H1 (cell line): Measurements from ENCODE around the gene CNIH3. TPM values are rescaled to one million over a fixed set of nuclear protein-coding genes. Genes with fewer than 3 reads are reported as not detected.

Experiments used
- CTCF ChIA-PET: fragments of 300-600 bp; sonication (Branson Sonifier 250); formaldehyde crosslinking; loops from one replicate; lab custom pipeline; 2021; ENCODE audit not compliant: partially characterized antibody; lab: Charles Lee
- POLR2A ChIA-PET: fragments of 300-600 bp; sonication (Branson Sonifier 250); formaldehyde crosslinking; loops from one replicate; lab custom pipeline; 2021; ENCODE audit warnings: inconsistent platforms; ENCODE audit not compliant: partially characterized antibody; lab: Charles Lee
- DNase-seq, 2 experiments: peaks; one replicate each; pipeline versions ENCODE4 v3.0.0 to v3.0.0-alpha.2; 2010 to 2022; ENCODE audit warnings: low spot score in 2 of 2, low read depth in 1 of 2, mixed read lengths in 1 of 2
- FAIRE-seq: peaks from 2 replicates; lab custom pipeline; 2011; peaks lifted over from hg19 to GRCh38; lab: Jason Lieb, UNC
- H2AFZ ChIP-seq: 2 replicates; pipeline ENCODE4 v1.8.1; 2012; ENCODE audit warnings: low read length, inconsistent platforms
- H2AK5ac ChIP-seq: 2 replicates; pipeline ENCODE4 v1.6.1; 2013; ENCODE audit warnings: low read depth, low read length
- H2BK120ac ChIP-seq: replicated peaks from 2 replicates; pipeline ENCODE3; 2013; ENCODE audit warnings: low read depth, low read length, inconsistent platforms
- H2BK12ac ChIP-seq: 2 replicates; pipeline ENCODE4 v1.6.1; 2013; ENCODE audit warnings: low read depth, low read length
- H2BK15ac ChIP-seq: 2 replicates; pipeline ENCODE4 v1.6.1; 2013; ENCODE audit warnings: low read length
- H2BK20ac ChIP-seq: 2 replicates; pipeline ENCODE4 v1.6.1; 2013; ENCODE audit warnings: low read length
- H2BK5ac ChIP-seq: 2 replicates; pipeline ENCODE4 v1.6.1; 2013; ENCODE audit warnings: low read depth, low read length
- H3K14ac ChIP-seq: 2 replicates; pipeline ENCODE4 v1.6.1; 2013; ENCODE audit warnings: inconsistent platforms; ENCODE audit not compliant: insufficient read length
- H3K18ac ChIP-seq: 2 replicates; pipeline ENCODE4 v1.6.1; 2013; ENCODE audit warnings: low read length; ENCODE audit errors: extremely low read depth
- H3K23ac ChIP-seq: 2 replicates; pipeline ENCODE4 v1.6.1; 2013; ENCODE audit warnings: inconsistent platforms; ENCODE audit not compliant: insufficient read length
- H3K23me2 ChIP-seq: 2 replicates; pipeline ENCODE4 v1.6.1; 2013; ENCODE audit warnings: low read depth, low read length
- H3K27ac ChIP-seq: 2 replicates; pipeline ENCODE4 v1.6.1; 2011; ENCODE audit warnings: low read depth, low read length, inconsistent platforms
- H3K27me3 ChIP-seq, 4 experiments: replicated peaks in 1 of 4; 1 replicate in 1 of 4; 2 replicates in 3 of 4; pipeline versions ENCODE4 v1.6.1 to v1.8.1; 2011 to 2013; ENCODE audit warnings: low read length in 3 of 4, mild to moderate bottlenecking in 3 of 4, inconsistent platforms in 2 of 4, mixed read lengths in 2 of 4, moderate library complexity in 1 of 4; ENCODE audit not compliant: control insufficient read depth in 3 of 4, insufficient read depth in 3 of 4; ENCODE audit errors: extremely low read depth in 1 of 4
- H3K36me3 ChIP-seq, 4 experiments: 2 replicates each; pipeline versions ENCODE4 v1.6.1 to v1.8.1; 2011 to 2013; ENCODE audit warnings: mild to moderate bottlenecking in 4 of 4, low read length in 3 of 4, moderate library complexity in 2 of 4, control low read depth in 1 of 4, inconsistent platforms in 1 of 4; ENCODE audit not compliant: insufficient read depth in 4 of 4, control insufficient read depth in 2 of 4
- H3K4ac ChIP-seq: replicated peaks from 2 replicates; pipeline ENCODE3; 2013; ENCODE audit warnings: low read length, low read depth, mixed read lengths, inconsistent platforms; ENCODE audit not compliant: insufficient read length
- H3K4me1 ChIP-seq, 4 experiments: replicated peaks in 1 of 4; 1 replicate in 1 of 4; 2 replicates in 3 of 4; pipeline versions ENCODE4 v1.6.1 to v1.8.1; 2011 to 2013; ENCODE audit warnings: low read length in 3 of 4, inconsistent platforms in 2 of 4, mixed read lengths in 1 of 4; ENCODE audit not compliant: insufficient read depth in 4 of 4, control insufficient read depth in 3 of 4
- H3K4me2 ChIP-seq, 2 experiments: 2 replicates each; pipeline versions ENCODE4 v1.6.1 to v1.8.1; 2011 to 2013; ENCODE audit warnings: low read depth in 2 of 2, low read length in 2 of 2, control low read depth in 1 of 2, inconsistent platforms in 1 of 2, mild to moderate bottlenecking in 1 of 2; ENCODE audit not compliant: insufficient read depth in 1 of 2
- H3K4me3 ChIP-seq, 4 experiments: fragments of 200-600, 300-600 bp in 1 of 4; sonication (generic), shearing (Covaris generic), sonication (Bioruptor Twin) in 1 of 4; 2 replicates each; pipeline versions ENCODE4 v1.5.1 to v1.8.1; 2011 to 2016; ENCODE audit warnings: low read length in 4 of 4, low read depth in 3 of 4, control low read depth in 2 of 4, inconsistent platforms in 2 of 4, mild to moderate bottlenecking in 2 of 4, mixed read lengths in 1 of 4, moderate library complexity in 1 of 4; ENCODE audit not compliant: insufficient read depth in 2 of 4; ENCODE audit errors: extremely low read depth in 1 of 4
- H3K56ac ChIP-seq: replicated peaks from 2 replicates; pipeline ENCODE3; 2013; ENCODE audit warnings: low read depth, mild to moderate bottlenecking, mixed read lengths, low read length, inconsistent platforms; ENCODE audit not compliant: insufficient read length
- H3K79me1 ChIP-seq: 2 replicates; pipeline ENCODE4 v1.6.1; 2013; ENCODE audit warnings: low read depth, low read length, control low read depth
- H3K79me2 ChIP-seq, 2 experiments: 2 replicates each; pipeline versions ENCODE4 v1.6.1 to v1.8.1; 2012 to 2013; ENCODE audit warnings: low read length in 2 of 2, mild to moderate bottlenecking in 2 of 2, inconsistent platforms in 1 of 2; ENCODE audit not compliant: insufficient read depth in 2 of 2, control insufficient read depth in 1 of 2
- H3K9ac ChIP-seq, 4 experiments: replicated peaks in 1 of 4; 1 replicate in 1 of 4; 2 replicates in 3 of 4; pipeline versions ENCODE4 v1.6.1 to v1.8.1; 2011 to 2013; ENCODE audit warnings: low read depth in 3 of 4, low read length in 3 of 4, control low read depth in 2 of 4, mild to moderate bottlenecking in 2 of 4, moderate library complexity in 2 of 4, inconsistent platforms in 1 of 4; ENCODE audit errors: extremely low read depth in 1 of 4
- H3K9me3 ChIP-seq, 2 experiments: 2 replicates each; pipeline versions ENCODE4 v1.6.1 to v1.8.1; 2012 to 2013; ENCODE audit warnings: mild to moderate bottlenecking in 2 of 2, moderate library complexity in 2 of 2, control low read depth in 1 of 2, inconsistent platforms in 1 of 2, low read depth in 1 of 2, low read length in 1 of 2, mixed read lengths in 1 of 2; ENCODE audit not compliant: insufficient read depth in 2 of 2
- H4K20me1 ChIP-seq, 2 experiments: replicated peaks in 1 of 2; 2 replicates each; pipeline versions ENCODE3 to v1.8.1; 2011 to 2013; ENCODE audit warnings: inconsistent platforms in 2 of 2, low read length in 2 of 2, mild to moderate bottlenecking in 1 of 2; ENCODE audit not compliant: insufficient read depth in 2 of 2, control insufficient read depth in 1 of 2
- H4K5ac ChIP-seq: 2 replicates; pipeline ENCODE4 v1.6.1; 2013; ENCODE audit warnings: low read length, low read depth, mixed read lengths, inconsistent platforms; ENCODE audit not compliant: insufficient read length
- H4K8ac ChIP-seq: 2 replicates; pipeline ENCODE4 v1.8.0; 2013; ENCODE audit warnings: mild to moderate bottlenecking, moderate library complexity, low read length, inconsistent platforms; ENCODE audit not compliant: insufficient read depth; ENCODE audit errors: extremely low read depth
- H4K91ac ChIP-seq: replicated peaks from 2 replicates; pipeline ENCODE3; 2013; ENCODE audit warnings: low read length, mixed read lengths, inconsistent platforms; ENCODE audit not compliant: insufficient read length
- KDM1A ChIP-seq: fragments of 200-600, 300-600 bp; sonication (generic); IDR thresholded peaks from 2 replicates; pipeline ENCODE4 v1.7.1; 2016; ENCODE audit warnings: mild to moderate bottlenecking, low read length, borderline replicate concordance
- RBBP5 ChIP-seq: IDR thresholded peaks from 2 replicates; pipeline ENCODE4 v1.7.1; 2012; ENCODE audit warnings: low read depth, mild to moderate bottlenecking, inconsistent platforms, low read length, moderate library complexity, borderline replicate concordance
- SP4 ChIP-seq: IDR thresholded peaks from 2 replicates; pipeline ENCODE4 v1.6.1; 2012; ENCODE audit warnings: low read length, inconsistent platforms
- WGBS, 2 experiments: shearing (Covaris generic) in 1 of 2; methylation state at CpG; one replicate each; pipeline versions ENCODE4 v1.1.6 to v1.1.7; 2013 to 2015; ENCODE audit warnings: low lambda C conversion rate in 2 of 2, mixed read lengths in 2 of 2, inconsistent platforms in 1 of 2, low coverage in 1 of 2, missing lambda C conversion rate in 1 of 2; ENCODE audit not compliant: insufficient replicate concordance in 2 of 2, insufficient coverage in 1 of 2, insufficient read length in 1 of 2; ENCODE audit errors: extremely low coverage in 1 of 2, missing lambda C conversion rate in 1 of 2; 5-methylcytosine and 5-hydroxymethylcytosine counted together
- polyA plus RNA-seq, 7 experiments: library from polyadenylated mRNA; depleted of rRNA in 3 of 7; stranded (reverse) in 5 of 7; unstranded in 2 of 7; fragments of >200 nt in 5 of 7; fragments of 200-250 nt in 2 of 7; gene quantifications; 1 replicate in 5 of 7; 2 replicates in 1 of 7; 4 replicates in 1 of 7; pipeline versions ENCODE4 v1.2.1 to v1.2.3, GENCODE V29; 2011 to 2013; ENCODE audit warnings: missing spikeins in 2 of 7, mixed read lengths in 2 of 7
- total RNA-seq: library from RNA; stranded (reverse); fragmentation: NEBNext Ultra II Directional; extraction: Animal tissue kit (Norgen Biotek cat#: 25700); gene quantifications from 2 replicates; pipeline ENCODE4 v1.2.1, GENCODE V29; 2021

Gene CNIH3
- total and polyA plus RNA-seq, 2 of the 8 experiments (the other 6 are each of a cell fraction or from before 2014, with no cell fraction given): 3.7 to 5.6 TPM

DNA sequence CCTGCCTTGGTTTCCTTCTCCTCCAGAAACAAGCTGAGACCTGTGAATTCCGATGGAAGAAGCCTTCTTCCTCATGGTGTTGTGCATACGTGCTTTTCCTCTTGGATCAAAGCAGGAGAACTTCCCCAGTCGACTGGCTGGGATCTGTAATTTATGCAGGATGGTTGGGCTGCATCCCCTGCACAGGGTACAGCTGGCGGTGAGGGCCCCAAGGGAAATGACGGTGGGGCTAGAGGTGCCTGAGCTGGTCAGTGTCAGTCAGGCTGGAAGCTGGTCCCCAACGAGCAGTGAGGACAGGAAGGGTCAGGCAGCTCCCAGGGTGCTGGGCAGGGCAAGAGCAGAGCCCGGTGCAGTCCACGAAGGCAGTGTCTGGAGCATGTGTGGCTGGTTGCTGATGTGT lies 106.7 kb downstream of the CNIH3 start:
- Histone ChIP-seq H3K4me2 (no peak overlapping the region), H2BK12ac (no peak overlapping the region), H3K18ac (no peak overlapping the region), H3K9me3 (no peaks in the 10 kb centered on the region), H2BK20ac (no peak overlapping the region), H4K91ac (no peak overlapping the region), H2BK120ac (no peak overlapping the region), H3K23ac (no peak overlapping the region), H3K4me3 (no peak overlapping the region), H4K8ac (no peak overlapping the region), H3K79me2 (no peaks in the 10 kb centered on the region), H3K23me2 (no peaks in the 10 kb centered on the region), H3K36me3 (no peaks in the 10 kb centered on the region), H3K56ac (no peak overlapping the region), H3K14ac (no peak overlapping the region), H3K4me1 (0 out of 7 replicates have a peak, but pooled peaks cover 0 to 3% (median 0%) of the 10 kb centered on the region in 4 experiments), H4K5ac (no peak overlapping the region), H2AK5ac (peak overlapping the region; percentile 13; the same call in 1 of the 2 replicates), H3K4ac (no peak overlapping the region), H3K27me3 (no peaks in the 10 kb centered on the region), H2BK5ac (no peak overlapping the region), H2AFZ (no peak overlapping the region), H4K20me1 (no peaks in the 10 kb centered on the region), H2BK15ac (no peak overlapping the region; the same call in 1 of the 2 replicates), H3K9ac (no peak overlapping the region), H3K79me1 (no peaks in the 10 kb centered on the region), H3K27ac (no peak overlapping the region)
- DNase-seq (no peak), FAIRE-seq (no peak)
- ChIA-PET POLR2A (no interaction called here), CTCF (interaction anchor here (1.1 kb wide), 1 partner anchor 11 kb away, joined by 4 read pairs; no protein-coding TSS in a partner anchor)
- WGBS, 2 experiments: 96% methylated on average over 7 of the region's 8 CpGs; no CpG with 5 or more reads in 1 of the 2 experiments
- TF ChIP-seq KDM1A (no peak), RBBP5 (no peak), SP4 (no peak)
